ENCODE data around the gene CALHM4.
A peak's percentile ranks its signal among the peaks of the same experiment; 100 is the strongest.

CALHM4 gene

DNA sequence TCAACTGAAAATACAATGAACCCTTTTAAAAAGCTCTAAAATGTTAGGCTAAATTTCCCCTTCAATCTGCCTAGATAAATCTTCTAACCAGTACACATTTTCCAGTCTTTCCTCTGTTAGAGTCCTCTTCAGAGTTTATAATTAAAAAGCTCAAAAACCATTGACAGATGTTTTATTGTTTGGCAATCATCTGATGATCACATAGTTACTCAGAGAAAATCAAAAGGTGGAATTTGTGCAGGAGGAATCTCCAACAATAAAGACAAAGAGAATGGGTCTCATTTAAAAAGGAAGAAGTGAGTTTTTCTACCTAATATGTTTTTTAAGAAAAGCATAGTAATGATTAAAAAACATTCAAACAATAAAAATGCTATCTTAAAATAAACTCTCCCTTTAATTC lies 11.1 kb upstream of the CALHM4 start:
- DNase-seq (ENCODE audit: low read depth) = no peak

DNA sequence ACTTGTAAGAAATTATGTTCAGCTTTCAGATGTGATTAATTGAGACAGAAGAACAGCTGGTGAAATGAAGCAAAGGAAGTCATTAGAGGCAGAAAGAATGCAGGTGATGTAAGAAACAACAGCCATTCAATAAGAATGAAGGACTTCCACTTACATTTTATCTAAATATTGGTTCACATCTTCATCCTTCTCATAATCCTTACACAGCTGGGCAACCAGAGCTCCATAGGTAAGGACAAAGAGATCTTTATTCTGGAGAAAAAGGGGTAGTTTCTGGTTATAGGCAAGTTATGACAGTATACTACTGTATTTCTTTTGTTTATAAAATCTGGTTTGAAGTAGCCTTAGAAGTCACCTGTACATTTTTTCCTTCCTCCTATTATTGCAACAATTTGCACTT lies 10.4 kb upstream of the CALHM4 start:
- no peak for DNase-seq (ENCODE audit: low read depth)

DNA sequence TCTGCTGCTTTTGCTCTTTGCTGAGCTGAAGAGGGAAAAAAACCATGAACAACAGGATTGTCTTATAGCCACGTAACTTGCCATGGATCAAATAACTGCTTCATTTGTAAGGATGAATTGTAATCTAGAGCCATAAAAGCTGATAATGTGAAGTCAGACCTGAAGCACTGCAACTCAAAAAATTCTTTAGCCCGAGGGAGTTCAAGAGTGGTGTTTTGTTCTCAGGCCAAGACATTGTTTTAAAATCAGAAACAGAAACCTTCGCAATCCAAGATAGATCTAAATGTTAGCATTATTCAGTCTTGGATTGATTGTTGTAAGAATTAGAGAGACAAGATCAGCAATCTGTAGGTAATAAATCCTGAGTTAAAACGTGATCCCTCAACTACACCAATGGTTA lies 7.9 kb upstream of the CALHM4 start, which contains the start of gene TRAPPC3L:
TRAPPC3L (minus strand) TSS at position 34 of the 400 bp plus-strand sequence. CDS start 170 bp downstream, outside the sequence.
- DNase-seq (ENCODE audit: low read depth) = no peak

- DNase-seq (ENCODE audit: low read depth) = no peak
These were observed 6.2 kb upstream of the CALHM4 start for GRCh38 chr6:116547358-116547757.

- no peak for DNase-seq (ENCODE audit: low read depth)
These were observed 2.8 kb upstream of the CALHM4 start for GRCh38 chr6:116550796-116551195.

- DNase-seq (ENCODE audit: low read depth) = no peak
These were observed 2.5 kb downstream of the CALHM4 start for GRCh38 chr6:116556065-116556464.

DNA sequence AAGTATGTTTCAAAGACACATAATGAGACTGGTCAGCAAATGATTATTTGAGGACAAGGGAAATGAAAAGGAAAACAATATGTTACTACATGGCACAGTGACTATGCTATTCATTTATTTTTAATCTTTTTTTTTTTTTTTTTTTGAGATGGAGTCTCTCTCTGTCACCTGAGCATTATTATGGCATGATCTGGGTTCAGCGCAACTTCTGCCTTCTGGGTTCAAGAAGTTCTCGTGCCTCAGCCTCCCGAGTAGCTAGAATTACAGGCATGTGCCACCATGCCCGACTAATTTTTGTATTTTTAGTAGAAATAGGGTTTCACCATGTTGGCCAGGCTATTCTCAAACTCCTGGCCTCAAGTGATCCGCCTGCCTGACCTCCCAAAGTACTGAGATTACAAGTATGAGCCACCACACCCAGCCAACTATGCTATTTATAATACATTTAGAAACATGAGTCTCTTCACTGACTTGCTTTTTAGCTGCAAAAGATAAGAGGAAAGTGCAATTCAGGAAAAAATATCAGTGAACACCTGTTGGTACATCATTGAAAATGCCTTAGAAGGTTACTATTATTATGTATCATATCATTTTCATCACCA lies 3.4 kb downstream of the CALHM4 start:
- no peak for DNase-seq (ENCODE audit: low read depth)

DNA sequence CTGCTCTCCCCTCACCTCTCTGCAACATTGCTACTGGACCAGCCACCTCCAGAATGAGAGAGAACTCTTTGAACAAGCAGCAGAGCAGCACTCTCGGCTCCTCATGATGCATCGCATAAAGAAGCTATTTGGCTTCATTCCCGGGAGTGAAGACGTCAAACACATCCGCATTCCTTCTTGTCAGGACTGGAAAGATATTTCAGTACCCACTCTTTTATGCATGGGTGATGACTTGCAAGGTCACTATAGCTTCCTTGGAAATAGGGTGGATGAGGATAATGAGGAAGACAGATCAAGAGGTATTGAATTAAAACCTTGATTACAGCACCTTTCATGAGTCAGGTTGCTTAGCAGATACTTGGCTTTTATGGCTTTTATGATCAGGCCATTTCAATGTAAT lies 4.3 kb downstream of the CALHM4 start:
- no peak for DNase-seq (ENCODE audit: low read depth)

- no peak for DNase-seq (ENCODE audit: low read depth)
These were observed 6.6 kb downstream of the CALHM4 start for GRCh38 chr6:116560130-116560529.

- DNase-seq (ENCODE audit: low read depth) = peak; percentile 44
These were observed 7.9 kb downstream of the CALHM4 start for GRCh38 chr6:116561377-116562018.

DNA sequence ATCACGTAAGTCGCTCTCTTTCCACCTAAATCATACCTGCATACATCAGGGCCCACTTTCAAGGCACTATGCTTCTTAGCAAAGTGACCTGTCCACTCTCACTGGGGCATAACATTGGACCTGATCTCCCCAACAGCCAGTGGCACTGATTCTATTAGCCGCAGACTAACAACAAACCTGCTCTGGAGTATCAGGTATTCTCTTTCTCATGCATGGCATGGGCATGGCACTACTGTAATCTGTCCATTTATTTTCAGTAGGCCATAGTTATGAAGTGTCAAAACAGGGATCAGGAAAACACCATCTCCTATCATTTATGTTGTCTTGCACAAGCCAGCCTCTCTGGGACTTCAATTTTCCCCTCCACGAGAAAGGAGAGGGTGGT lies 8.5 kb downstream of the CALHM4 start:
- no peak for DNase-seq (ENCODE audit: low read depth)

- no peak for DNase-seq (ENCODE audit: low read depth)
These were observed 9.1 kb downstream of the CALHM4 start for GRCh38 chr6:116562614-116563013.

- no peak for DNase-seq (ENCODE audit: low read depth)
These were observed 10.3 kb downstream of the CALHM4 start for GRCh38 chr6:116563830-116564229.

- DNase-seq (ENCODE audit: low read depth) = no peak
These were observed 10.8 kb downstream of the CALHM4 start for GRCh38 chr6:116564311-116564710.

DNA sequence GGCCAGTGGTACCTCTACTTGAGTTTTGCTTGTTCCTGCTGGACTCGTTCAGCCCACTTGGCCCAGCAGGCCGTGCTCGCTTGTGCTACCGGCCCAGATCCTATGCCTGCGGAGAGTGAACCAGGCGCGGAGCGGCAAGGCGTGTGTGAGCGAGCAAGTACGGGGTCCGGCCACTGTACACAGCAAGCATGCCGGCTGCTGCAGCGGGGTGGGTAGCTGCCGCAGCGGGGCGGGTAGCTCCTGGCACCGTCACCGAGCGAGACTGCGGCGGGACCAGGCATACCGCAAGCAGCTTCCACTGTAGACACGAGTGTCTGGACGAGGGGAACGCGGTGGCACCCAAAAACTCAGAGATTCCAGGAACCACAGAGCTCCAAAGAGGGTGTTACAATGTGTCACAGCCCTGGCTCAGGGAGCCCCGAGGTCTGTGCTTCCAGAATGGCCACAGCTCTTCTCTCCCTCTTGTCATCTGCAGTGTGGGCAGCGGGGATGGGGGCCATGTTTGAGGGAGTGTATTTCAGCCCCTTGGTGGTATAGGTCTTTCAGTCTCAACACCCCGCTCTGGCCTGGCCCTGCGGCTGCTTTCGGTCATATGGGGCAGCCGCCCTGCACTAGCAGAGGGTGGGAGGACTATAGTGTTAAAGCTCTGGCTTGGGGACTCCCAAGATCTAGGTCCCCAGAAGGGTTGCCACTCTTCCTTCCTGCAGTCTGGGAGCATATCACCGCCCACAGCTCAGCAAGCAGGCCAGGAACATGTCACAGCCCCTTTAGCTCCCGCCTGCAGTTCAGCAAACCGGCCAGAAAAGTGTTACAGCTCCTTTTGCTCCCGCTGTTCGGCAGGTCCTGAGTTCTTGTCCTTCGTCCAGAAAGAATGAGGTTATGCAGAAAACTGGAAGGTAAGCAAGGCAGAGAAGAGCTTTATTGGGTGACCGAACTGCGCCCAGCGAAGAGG lies 11.6 kb downstream of the CALHM4 start:
- no peak for DNase-seq (ENCODE audit: low read depth)

DNA sequence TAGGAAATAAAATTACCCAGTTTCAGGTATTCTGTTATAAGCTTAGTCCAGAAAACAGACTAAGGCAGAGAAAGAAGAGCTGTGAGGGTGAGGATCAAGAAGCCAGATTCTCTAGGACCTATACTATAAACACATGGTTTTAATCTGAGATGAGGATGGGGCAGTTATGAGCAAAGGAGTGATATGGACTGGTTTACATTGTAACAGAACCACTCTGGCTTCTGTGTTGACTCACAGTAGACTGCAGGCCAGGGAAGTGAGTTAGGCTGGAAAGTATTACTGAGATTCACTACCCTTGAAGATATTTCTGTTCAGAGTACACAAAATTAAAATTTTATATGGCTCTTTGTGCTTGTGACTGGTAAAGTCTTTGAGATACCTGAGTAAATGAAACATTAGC lies 14.6 kb downstream of the CALHM4 start:
- no peak for DNase-seq (ENCODE audit: low read depth)

GRCh38 chr6:116568821-116569755 lies 15.5 kb downstream of the CALHM4 start:
- no peak for DNase-seq (ENCODE audit: low read depth)

GRCh38 chr6:116570856-116571682 lies 17.5 kb downstream of the CALHM4 start, which contains the start of gene RWDD1:
TSS of gene RWDD1 (plus strand) at chr6:116571504. CDS start at chr6:116571583, 79 bp downstream.
- DNase-seq (ENCODE audit: low read depth) = peak; percentile 98

GRCh38 chr6:116571683-116572000 lies 18.1 kb downstream of the CALHM4 start:
- no peak for DNase-seq (ENCODE audit: low read depth)

DNA sequence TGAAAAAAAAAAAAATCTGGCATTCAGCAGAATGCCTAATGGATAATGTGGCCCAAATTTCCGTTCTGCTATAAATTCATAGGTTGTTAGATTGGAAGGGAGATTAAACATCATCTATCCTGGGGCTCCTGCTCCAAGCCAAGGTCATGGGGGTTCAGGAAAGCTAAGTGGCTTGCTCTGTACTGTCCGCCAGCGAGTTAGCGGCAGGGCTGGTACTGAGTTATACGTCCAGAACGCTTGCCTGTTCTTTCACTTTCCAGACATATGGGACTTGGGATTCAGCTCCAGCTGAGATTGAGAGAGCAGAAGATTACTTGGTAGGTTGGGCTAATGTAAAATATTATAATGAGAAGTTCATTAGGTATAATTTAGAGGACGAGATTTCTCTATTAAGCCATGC lies 18.6 kb downstream of the CALHM4 start:
- no peak for DNase-seq (ENCODE audit: low read depth)

- no peak for DNase-seq (ENCODE audit: low read depth)
These were observed 21.7 kb downstream of the CALHM4 start for GRCh38 chr6:116575227-116575626.

Data from activated T-helper 9 cell treated with anti-CD3 and anti-CD28 coated beads, Interleukin-2, amount 50 U/mL, for 16 hours (primary cell).